Ureter (tissue), 1 donor: ENCODE results near the gene LRMDA. TPM values are rescaled to one million over a fixed set of nuclear protein-coding genes. Genes with fewer than 3 reads are reported as not detected.

Experiments
- DNase-seq: peaks from one replicate; pipeline ENCODE4 v3.0.0-alpha.2; 2020; ENCODE audit warnings: low spot score
- total RNA-seq: library from RNA; stranded (reverse); gene quantifications from one replicate; pipeline ENCODE4 v1.2.4, GENCODE V29; 2023
- donor health status: DM: yes; HTN: yes; CAD: no.

LRMDA gene
- total RNA-seq, 1 donor from 2014 or later = 23.1 TPM

DNA sequence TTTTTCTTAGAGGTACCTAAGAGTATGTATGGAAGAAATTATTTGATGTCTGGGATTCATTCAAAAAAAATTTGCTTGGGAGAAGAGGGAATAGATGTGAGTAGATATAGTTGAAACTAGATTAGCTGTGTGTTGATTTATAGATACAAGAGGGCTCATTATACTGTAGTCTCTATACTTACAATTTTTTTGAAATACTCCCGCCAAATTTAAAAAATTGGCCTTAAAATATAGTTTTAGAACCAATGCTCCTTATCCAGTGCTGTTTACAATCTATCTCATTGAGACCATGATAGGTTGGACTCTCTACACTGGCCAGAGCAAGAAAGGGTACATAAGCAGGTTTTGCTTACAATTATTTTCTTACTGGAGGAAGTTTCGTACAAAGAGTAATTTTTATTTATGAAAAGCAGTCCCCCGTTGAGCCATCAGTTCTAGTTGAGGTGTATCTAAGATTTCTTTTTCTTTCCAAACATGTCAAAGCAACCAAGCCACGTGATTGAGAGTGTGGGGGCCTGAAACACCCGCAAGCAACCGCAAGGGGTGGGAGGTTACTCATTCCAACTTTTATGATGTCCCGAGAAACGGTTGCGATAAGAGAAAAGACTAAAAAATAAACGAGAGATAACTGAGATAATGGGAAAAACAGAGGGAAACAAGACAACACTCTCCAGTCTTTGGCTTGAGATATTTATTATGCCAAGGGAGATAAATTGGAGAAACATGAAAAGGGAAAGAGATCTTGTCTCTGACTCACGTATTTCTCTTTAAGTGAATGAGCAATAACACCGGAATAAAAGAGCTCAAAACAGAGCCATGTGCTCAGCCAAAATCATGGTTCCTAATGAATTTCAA is 729.2 kb downstream of the LRMDA start:
- no peak for DNase-seq

DNA sequence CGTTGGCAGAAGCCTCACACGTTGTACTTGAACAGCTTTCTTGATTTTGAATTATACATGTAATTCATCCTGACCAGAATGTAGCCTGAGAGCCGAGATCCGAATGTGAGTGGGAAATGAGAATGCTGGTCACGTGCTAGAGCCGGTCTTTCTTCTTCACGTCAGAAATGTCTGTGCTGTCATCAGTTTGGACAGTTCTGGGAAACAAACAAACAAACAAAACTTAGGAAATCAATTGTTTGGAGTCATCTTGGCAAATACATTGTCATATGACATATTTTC is 729.8 kb downstream of the LRMDA start:
- no peak for DNase-seq

- DNase-seq = no peak
These were observed 737.0 kb downstream of the LRMDA start for GRCh38 chr10:76168437-76168836.

GRCh38 chr10:76169246-76169645 is 737.8 kb downstream of the LRMDA start:
- DNase-seq = no peak

- DNase-seq = no peak
These were observed 740.6 kb downstream of the LRMDA start for GRCh38 chr10:76172020-76172419.

DNA sequence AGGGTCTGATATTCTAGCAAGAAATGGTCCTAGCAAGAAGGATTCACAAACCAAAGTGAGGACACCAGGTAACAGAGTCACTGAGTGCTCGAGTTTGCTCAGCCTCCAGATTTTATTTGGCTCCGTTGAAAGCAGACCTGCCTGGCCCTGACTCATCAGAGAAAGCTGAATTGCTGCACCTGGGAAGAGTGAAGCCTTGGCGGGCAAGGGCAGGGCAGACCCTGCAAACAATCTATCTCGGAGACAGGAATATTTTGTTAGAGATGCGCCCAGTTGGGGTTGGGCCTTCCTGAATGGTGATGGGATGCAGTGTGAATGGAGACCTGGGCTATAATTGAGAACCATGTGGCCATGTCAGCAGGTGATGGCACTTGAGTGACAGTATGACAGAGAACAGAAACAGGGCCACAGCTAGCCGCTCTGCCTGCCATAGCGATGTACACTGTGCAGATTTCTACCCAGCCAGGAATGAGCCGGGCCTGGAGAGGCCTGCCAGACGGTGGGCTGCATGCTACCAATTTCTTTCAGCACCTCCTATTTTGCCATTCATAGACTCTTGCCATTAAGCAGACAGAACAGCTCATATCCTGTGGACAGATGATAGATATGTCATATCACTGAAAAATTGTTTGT is 744.2 kb downstream of the LRMDA start:
- DNase-seq = no peak

DNA sequence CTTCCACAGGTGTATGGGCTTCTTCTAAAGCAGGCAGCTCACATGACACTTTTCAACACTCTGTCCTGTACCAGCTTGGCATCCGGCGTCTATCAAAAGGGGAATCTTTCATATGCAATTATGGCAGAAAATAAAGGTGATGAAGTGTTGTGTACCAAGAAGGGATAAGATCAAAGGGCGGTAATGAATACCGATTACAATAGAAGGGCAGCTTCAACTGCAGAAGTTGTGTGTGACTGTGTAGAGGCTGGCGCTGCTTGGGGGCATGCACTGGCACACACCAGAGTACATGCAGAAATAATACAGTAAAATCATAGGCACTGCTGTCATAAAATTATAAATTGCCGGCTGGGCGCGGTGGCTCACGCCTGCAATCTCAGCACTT is 744.7 kb downstream of the LRMDA start:
- no peak for DNase-seq

DNA sequence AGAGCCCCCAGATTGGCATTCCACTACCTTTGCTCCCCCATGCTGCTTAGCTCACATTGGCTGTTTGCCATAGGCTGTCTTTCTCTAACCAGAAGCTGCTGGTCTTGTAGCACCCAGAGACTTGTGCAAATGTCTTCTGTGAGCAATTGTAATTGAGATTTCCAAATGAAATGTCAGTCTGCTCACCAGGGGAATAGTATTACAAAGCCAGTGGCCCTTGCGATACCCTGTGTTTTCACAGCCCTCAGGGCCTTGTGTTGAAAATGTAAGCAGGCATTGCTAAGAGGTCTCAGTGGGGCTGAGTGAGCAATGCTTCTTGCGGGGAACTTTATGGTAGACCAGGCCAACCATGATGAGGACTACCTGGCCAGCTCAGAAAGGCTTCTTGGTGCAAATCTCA is 746.5 kb downstream of the LRMDA start:
- no peak for DNase-seq

DNA sequence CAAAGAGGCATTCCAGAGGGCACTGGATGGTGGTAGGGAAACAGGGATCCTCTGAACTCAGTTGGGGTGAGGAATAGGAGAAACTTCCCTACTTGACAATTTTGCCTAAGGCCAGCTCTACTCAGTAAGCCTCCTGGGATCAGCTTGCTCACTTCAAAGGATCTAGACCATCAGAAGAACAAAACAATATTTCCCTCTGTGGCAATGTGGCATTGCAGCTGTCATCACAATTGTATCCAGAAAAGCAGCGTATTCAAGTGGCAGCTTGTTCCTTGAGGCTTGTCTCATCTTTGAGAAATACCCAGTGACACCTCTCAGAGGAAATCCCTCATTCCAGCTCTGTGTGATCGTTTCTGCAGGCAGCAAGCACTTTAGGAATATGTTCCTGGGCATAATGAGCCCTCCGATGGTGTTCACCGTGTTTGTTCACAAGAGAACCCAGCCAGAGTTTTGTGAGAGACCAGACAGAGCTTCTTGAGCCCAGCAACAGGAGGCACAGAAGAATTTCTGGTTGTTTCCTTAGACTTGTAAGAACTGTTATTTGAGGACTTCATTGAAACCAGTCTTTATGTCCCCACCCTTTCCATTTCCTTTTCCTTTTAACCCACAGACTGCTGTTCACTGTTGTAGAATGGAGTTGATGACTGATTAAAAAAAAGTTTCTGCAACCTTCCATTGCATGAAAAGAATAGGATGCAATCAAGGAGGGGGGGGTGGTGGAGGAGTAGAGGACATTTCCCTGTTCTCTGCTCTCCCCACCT is 747.3 kb downstream of the LRMDA start:
- no peak for DNase-seq

GRCh38 chr10:76179806-76180205 is 748.4 kb downstream of the LRMDA start:
- DNase-seq = no peak

DNA sequence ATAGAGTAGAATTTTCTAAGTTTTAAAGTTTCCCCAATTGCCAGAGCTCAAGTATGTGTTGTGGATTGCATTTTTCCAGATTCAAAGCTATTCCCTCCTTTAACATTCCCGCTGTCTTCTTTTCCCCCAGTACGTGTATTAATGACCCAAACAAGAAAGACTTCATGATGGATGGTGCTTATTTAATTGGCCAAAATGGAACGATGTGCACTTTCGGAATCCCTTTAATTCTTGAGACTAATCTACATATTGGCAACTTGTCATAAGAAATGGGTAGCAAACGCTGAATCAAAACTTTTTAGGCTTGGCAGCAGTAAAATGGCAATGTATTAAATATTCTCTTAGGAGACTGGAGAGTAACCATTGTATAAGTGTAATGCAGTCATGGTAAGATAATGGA is 753.2 kb downstream of the LRMDA start:
- no peak for DNase-seq

- DNase-seq = no peak
These were observed 754.3 kb downstream of the LRMDA start for GRCh38 chr10:76185471-76186301.

DNA sequence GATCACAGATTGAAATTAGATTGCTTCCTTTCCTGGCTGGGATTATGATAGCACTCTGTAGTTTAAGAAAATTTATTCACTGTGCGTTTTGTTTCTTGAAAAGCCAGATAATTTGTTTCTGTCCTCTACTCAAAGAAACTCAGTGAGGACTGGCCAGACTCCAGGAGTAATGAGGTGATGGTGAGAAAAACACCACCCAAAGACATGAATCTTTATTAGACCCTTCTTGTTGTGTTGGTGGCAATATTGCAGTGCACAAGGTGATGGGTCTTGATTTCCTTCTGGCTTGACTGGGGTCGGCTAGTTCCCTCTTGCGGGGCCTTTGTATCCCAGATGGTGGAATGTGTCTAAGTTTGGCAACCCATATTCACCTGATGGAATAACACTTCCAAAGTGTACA is 756.8 kb downstream of the LRMDA start:
- no peak for DNase-seq

DNA sequence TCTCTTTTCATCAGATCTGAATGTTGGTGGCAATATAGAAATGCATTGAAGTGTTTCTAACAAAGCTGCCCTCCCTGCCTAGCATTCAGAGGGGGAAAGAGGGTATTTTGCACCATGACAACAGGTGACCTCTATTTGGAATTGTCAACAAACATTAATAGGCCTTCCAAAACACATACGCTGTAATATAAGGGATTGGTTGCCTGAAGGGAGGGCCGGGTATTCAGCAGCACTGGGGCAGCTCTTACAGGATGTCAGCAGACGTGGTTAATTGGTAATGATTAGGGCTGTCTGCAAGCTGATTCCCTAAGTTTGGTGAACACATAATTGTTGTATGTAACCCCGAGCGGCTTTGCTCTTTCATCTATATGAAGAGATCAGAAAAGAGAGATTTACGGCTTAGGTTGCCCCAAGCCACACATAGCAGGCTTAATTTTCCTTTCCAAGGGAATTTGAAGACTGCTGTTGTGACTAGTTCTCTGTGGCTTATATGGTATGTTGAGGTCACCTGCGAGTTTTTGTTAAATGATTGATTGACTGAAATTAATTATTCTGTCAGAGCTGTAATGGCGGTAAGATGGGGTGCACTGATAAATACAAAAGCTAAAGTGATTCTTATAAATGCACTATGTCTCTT is 759.3 kb downstream of the LRMDA start:
- no peak for DNase-seq

DNA sequence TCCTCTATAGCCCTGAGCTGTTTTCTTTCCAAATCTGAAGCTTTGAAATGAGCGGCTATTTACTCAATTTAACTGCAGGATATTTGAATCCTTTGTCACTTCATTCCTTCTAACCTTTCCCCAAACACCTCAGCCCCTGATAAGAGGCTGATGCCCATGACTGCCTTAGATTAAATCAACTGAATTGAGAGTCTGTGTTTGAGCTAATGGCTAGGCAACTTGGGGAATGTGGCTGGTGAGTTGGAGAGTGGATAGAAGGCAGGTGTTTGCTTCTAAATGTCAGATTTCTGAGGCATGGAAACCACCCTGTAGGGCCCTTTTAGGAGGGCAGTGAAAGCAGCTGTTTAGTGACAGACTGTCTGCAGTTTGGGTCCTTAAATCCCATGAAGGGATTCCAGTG is 759.9 kb downstream of the LRMDA start:
- DNase-seq = no peak

DNA sequence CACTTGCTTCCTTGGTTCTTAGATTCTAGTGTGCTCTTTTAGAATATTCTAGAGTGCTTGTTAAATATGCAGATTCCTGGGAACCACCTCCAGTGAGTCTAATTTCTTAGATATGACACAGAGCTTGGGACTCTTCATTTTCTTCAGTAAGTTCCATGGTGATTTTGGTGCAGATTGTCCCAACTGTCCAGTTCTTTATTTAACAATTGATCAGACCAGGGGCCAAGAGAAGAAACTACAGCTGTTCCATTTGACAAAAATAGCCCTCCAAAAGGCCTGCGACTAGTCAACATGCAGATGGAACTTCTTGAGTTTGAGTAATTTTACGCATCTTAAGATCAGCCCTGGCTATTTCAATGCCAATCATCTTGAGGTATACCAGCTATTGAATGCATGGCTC is 760.7 kb downstream of the LRMDA start:
- DNase-seq = no peak

- DNase-seq = no peak
These were observed 761.4 kb downstream of the LRMDA start for GRCh38 chr10:76192694-76193320.

- DNase-seq = no peak
These were observed 764.4 kb downstream of the LRMDA start for GRCh38 chr10:76195654-76196390.

DNA sequence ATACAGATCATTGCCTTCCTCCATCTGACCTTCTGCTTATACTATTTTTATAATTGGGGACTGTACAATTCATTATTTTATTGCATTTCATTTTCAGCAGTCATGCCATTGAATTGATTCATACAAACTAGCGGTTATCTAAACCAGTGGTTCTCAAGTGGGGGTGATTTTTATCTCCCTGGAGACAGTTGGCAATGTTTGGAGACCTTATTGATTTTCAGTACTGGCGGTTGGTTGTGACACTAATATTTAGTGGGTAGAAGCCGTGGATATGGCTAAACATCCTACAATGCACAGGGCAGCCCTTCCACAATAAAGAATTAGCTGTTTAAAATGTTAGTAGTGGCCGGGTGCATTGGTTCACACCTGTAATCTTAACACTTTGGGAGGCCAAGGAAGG is 765.9 kb downstream of the LRMDA start:
- DNase-seq = no peak

DNA sequence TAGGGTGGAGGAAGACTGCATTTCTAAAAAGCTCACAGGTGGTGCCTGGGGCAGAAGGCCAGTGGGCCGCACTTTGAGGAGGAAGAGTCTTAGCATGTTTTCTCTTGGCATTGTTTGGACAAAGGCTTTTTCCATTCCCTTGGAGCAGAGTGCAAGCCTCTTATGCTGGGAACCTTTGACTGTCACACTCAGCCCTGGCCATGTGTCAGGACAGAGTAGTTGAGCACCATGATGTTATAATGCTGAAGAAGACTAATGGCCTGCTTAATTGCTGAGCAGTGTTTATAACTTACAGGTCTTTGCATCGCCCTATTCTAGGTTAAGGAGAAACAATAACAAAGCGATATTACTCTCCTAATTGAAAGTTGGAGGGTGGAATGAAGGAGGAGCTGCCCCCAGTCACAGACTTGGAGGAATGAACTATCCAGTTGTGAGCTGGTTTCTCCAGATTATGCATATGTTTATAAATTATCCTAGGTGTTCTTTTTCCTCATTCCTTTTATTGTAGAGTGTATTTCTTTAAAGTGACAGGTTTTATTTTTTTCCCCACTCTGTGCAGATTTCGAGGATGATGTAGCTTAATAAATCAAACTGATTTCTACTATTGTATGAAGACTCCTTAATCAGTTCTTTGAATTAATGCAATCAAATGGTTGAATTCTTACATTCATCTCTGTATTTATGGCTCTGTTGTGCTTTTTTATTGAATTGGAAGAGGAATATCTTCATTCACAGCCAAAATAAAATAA is 767.0 kb downstream of the LRMDA start:
- DNase-seq = no peak
